GM19351 (cell line): Measurements from ENCODE around the gene COASY.
"Not testable (repeated sequence)": the region's sequence is repeated elsewhere in the genome, so short reads cannot be mapped to it uniquely, and the experiment has no call there.

Experiments used
- ATAC-seq: cut with Tn5 transposase; IDR thresholded peaks from one replicate; pipeline ENCODE4 v1.9.1; 2021; ENCODE audit warnings: mild to moderate bottlenecking, moderate library complexity; ENCODE audit not compliant: unreplicated experiment

Gene COASY

DNA sequence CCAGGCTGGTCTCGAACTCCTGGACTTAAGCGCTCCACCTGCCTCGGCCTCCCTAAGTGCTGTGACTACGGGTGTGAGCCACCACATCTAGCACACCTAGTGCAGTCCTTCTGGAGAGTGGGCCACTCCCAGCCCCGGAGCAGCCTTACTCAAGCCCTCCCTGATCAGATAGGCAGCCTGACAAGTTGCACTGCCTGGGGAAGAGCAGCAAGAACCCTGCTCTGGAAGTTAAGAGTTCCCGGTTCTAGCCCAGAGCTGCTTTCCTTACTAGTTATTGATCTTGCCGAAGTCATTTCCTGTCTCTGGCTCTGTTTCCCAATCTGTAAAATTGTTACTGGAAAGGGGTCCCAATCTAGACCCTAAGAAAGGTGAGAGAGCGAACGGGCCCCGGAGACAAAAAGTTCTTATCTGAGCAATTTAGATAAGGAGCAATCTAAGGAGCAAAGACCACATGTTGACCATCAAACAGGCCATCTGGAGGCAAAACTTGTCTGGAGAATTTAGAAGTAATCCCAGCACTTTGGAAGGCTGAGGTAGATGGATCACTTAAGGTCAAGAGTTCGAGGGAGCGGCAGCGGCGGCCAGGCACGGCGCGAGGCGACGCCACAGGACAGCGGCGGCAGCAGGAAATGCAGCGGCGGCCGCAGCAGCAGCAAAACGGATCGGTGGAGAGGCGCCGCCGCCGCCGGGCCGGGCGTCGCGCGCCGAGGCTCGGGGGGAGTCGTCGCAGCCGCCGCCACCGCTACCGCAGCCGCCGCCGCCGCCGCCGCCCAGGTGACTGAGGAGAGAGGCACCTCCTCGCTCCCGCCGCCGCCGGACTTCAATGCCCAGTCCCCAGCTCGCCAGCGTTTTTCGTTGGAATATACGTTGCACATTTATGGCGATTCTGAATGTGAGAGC is 30.2 kb upstream of the COASY start:
- ATAC-seq: no peak

DNA sequence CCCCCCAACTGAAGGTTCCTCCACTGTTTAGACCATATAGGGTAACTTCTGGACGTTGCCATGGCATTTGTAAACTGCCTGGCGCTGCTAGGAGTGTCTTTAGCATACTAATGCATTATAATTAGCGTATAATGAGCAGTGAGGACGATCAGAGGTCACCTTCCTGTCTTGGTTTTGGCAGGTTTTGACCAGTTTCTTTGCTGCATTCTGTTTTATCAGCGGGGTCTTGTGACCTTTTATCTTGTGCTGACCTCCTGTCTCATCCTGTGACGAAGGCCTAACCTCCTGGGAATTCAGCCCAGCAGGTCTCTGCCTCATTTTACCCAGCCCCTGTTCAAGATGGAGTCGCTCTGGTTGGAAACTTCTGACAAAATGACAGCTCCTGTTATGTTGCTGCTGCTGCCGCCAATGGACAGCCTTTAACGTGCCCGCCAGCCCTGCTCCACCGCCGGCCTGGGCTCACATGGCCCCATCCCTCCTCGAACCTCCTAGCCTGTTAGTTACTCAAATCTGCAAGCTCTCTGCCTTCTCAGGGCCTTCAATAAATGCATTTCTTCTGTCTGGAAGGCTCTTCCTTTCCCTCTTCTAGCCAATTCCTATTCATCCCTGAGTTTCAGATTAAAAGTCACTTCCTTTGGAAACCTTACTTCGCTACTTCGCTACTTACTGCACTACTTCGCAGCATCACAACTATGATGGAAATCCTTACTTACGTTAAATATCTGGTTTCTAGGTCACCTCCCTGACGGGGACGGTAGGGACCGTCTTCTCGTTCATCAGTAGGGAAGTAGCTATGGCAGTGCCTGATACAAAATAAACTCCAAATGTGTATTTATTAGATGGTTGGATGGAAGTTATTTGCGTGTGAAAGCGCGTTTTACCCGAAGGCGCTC is 26.5 kb upstream of the COASY start:
- ATAC-seq: no peak

- ATAC-seq: peak; percentile 80
These were observed 25.9 kb upstream of the COASY start, which contains the start of gene NAGLU for GRCh38 chr17:42536048-42536371. NAGLU (plus strand) TSS chr17:42536241; CDS start chr17:42536273, 32 bp downstream.

- peak; percentile 62 for ATAC-seq
These were observed 25.4 kb upstream of the COASY start for GRCh38 chr17:42536372-42537155.

DNA sequence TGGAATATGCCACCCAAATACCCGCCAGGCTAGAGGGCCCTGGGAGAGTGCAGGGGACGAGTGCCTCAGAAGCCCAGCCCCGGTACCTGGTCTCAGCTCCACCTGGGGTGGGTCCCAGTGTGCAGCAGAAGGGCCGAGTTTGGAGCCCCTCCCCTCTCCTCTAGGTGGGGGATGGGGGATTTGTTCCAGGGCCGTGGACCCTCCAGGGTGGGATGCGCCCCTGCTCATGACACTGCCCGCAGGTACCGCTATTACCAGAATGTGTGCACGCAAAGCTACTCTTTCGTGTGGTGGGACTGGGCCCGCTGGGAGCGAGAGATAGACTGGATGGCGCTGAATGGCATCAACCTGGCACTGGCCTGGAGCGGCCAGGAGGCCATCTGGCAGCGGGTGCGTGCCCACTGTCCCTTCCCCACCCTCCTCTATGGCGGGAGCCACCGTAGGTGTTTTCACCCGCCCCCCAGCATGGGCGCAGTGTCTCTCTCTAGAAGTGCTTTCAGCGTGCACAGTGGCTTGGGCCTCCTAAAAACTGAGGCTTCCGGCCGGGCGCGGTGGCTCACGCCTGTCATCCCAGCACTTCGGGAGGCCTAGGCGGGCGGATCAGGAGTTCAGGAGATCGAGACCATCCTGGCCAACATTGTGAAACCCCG is 24.7 kb upstream of the COASY start:
- ATAC-seq: no peak

DNA sequence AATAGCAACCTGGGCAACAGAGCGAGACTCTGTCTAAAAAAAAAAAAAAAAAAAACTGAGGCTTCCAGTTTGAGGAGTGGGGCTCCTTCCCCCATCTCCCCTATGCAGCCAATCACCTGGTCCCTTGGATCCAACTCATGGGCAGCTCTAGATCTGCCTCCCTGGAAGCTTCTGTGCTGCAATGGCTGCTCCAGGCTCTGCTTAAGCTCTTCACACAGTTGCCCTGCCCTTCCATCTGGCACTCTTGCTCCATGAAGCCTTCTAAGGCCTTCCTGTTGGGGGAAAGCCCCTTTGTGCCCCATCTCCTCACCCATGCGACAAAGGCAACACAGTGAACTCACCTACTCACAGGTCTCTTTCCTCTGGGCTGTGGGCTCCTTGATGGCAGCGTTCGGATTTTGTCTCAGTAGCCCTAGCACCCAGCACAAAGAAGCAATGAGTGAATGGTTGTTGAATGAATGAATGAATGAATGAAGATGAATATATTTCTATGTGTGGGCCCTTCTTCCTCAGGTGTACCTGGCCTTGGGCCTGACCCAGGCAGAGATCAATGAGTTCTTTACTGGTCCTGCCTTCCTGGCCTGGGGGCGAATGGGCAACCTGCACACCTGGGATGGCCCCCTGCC is 24.0 kb upstream of the COASY start:
- ATAC-seq: no peak

DNA sequence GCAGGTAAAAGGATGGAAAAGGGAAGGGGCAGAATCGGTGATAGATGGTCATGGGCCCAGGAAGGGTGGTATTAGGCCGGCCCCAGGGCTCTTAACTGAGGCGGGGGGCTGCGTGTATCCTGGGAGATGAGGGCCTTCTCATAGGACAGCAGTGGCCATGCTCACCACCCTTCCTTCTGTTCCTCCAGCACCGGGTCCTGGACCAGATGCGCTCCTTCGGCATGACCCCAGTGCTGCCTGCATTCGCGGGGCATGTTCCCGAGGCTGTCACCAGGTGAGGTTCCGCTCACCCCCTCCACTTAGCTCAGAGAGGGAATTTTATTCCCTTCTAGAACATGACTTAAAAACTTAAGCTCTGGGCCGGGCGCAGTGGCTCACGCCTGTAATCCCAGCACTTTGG is 23.5 kb upstream of the COASY start:
- no peak for ATAC-seq

GRCh38 chr17:42540558-42540957 is 21.4 kb upstream of the COASY start:
- not testable (repeated sequence) for ATAC-seq

DNA sequence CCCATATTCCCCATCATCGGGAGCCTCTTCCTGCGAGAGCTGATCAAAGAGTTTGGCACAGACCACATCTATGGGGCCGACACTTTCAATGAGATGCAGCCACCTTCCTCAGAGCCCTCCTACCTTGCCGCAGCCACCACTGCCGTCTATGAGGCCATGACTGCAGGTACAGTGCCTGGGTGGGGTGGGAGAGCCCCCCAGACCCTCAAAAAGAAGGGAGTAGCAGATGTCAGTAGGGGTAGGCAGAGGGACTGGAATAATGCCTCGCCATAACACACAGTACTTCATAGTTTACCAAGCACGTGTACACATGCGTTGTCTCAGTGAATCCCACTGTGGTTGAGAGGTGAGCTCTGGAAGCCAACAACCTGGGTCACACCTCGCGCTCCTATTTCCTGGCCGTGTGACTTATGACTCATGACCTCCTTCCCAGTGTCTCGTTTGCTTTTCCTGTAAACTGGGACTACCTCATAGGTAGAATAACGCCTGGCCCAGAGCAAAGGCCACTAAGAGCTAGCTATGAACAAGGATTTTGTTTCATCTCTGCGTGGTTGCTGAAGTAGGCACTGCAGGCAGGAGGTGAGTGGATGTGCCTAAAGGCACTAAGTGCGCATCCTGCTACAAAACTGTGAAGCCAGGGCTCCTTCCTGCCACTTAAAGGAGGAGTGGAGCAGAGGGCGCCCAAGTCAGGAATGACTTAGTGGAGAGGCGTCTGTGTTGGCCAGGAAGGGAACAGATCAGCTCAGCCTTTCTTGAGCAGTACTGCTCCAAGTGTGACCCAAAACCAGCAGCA is 20.7 kb upstream of the COASY start:
- ATAC-seq: no peak

DNA sequence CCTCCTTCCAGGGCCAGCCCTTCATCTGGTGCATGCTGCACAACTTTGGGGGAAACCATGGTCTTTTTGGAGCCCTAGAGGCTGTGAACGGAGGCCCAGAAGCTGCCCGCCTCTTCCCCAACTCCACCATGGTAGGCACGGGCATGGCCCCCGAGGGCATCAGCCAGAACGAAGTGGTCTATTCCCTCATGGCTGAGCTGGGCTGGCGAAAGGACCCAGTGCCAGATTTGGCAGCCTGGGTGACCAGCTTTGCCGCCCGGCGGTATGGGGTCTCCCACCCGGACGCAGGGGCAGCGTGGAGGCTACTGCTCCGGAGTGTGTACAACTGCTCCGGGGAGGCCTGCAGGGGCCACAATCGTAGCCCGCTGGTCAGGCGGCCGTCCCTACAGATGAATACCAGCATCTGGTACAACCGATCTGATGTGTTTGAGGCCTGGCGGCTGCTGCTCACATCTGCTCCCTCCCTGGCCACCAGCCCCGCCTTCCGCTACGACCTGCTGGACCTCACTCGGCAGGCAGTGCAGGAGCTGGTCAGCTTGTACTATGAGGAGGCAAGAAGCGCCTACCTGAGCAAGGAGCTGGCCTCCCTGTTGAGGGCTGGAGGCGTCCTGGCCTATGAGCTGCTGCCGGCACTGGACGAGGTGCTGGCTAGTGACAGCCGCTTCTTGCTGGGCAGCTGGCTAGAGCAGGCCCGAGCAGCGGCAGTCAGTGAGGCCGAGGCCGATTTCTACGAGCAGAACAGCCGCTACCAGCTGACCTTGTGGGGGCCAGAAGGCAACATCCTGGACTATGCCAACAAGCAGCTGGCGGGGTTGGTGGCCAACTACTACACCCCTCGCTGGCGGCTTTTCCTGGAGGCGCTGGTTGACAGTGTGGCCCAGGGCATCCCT is 18.5 kb upstream of the COASY start:
- no peak for ATAC-seq

DNA sequence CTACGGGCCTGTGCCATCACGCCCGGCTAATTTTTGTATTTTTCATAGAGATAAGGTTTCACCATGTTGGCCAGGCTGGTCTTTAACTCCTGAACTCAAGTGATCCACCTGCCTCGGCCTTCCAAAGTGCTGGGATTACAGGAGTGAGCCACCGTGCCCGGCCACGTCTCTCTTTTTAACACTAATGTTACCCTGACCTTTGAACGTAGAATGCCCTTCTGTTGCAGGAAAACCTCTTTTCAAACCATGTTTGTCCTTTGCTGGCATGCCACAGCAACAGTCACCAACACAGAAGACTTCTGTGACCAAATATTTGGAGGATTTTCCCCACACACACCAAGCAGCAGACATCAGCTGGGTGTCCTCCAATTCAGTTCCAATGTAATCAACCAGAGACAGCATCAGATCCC is 17.1 kb upstream of the COASY start:
- ATAC-seq: no peak

DNA sequence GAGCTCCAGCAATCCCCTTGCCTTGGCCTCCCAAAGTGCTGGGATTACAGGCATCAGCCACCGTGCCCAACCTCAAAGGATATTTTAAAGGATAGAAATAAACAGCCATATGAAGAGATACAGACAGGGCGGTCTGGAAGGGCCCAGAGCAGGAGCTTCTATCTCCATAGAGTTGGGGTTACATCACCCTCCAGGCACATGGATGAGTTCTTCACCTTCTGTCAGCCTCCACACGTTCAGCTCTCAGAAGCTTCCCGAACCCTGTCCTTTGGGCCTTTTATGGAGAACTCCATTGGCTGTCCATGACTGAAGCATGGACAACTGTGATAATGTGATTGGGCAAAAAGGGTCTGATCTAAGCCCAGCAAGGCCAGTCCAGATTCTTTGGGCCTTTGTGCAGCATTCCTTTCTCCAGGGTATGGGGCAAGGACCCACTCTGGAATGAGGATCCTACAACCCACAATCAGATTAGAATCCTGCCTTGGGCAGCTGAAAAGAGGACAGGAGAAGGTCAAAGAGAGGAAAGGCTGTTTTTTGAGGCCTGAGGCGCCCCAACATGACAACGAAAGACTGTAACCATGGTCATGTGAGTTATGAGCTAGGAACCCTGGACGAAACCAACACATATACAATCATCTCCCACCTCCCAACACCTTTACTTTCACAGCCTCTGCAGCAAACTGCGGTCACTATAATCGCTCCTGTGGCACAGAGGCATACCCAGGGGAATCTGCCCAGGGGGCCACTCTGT is 16.0 kb upstream of the COASY start:
- not testable (repeated sequence) for ATAC-seq

DNA sequence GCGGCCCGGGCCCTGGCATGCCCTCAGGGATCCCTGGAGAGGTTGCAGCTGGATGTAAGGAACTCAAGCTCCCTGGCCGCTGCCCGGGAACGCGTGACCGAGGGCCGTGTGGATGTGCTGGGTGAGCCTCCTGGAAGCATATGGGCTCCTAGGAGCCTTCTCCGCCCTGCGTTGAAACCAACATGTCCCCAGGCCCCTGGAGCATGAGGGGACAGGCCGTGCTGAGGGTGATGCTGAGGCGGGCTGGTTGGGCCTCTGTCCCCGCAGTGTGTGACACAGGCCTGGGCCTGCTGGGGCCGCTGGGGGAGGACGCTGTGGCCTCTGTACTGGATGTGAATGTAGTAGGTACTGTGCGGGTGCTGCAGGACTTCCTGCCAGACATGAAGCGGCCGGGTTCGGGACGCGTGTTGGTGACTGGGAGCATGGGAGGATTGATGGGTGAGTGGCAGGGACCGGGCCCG is 14.9 kb upstream of the COASY start:
- ATAC-seq: no peak

- no peak for ATAC-seq
These were observed 14.3 kb upstream of the COASY start for GRCh38 chr17:42547698-42548069.

DNA sequence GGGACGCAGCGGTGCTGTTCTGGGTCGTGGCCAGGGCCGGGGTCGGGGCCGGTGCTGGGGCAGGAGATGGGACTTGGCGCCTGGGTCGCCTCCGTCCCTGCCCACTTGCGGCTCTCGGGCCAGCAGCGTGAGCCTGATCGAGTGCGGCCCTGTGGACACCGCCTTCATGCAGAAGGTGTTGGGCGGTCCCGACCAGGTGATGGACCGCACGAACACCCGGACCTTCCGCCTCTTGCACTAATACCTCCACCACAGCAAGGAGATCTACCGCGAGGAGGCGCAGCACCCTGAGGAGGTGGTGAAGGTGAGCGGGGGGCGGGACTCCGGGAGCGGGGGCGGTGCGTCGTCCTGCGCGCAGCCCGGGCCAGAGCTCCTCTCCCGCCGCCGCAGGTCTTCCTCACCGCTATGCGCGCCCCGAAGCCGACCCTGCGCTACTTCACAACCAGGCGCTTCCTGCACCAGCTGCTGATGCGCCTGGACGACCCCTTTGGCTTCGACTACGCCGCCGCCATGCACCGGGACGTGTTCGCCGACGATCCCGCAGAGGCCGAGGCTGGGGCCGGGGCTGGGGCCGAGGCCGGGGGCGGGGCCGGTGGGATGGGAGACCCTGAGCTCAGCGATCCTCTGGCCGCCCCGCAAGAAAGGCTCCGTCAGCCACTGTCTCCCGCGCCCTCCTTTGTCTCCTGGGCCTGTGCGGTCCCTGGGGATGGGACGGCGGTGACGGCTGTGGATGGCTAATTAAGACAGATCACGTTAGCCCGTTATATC is 13.7 kb upstream of the COASY start:
- peak; percentile 69 for ATAC-seq

GRCh38 chr17:42548993-42549755 is 12.8 kb upstream of the COASY start:
- ATAC-seq: no peak
